AG04450 (cell line): Measurements from ENCODE around the gene KDF1. TPM values are rescaled to one million over a fixed set of nuclear protein-coding genes. Genes with fewer than 3 reads are reported as not detected.

ENCODE experiments used
- CTCF ChIA-PET: fragments of 300-600, 350-600 bp; formaldehyde crosslinking; extraction: SDS; loops from one replicate; lab custom pipeline; 2022; ENCODE audit warnings: antibody characterized with exemption, inconsistent platforms; lab: Charles Lee
- POLR2A ChIA-PET: fragments of 350-600 bp; formaldehyde crosslinking; extraction: SDS; loops from one replicate; lab custom pipeline; 2021; ENCODE audit warnings: antibody characterized with exemption, inconsistent platforms; lab: Yijun Ruan, JAX
- DNase-seq: peaks from one replicate; pipeline ENCODE4 v3.0.0-alpha.2; 2011; ENCODE audit warnings: low read depth, low spot score
- H3K27ac ChIP-seq: one replicate; pipeline ENCODE4 v1.5.1; 2012; ENCODE audit warnings: low read depth, low read length, control low read depth
- H3K27me3 ChIP-seq: one replicate; pipeline ENCODE4 v1.6.0; 2012; ENCODE audit warnings: low read length; ENCODE audit not compliant: control insufficient read depth, insufficient read depth
- H3K4me3 ChIP-seq: 2 replicates; pipeline ENCODE4 v1.5.1; 2011; ENCODE audit warnings: mild to moderate bottlenecking, low read depth, low read length, control low read depth
- H3K9me3 ChIP-seq: 2 replicates; pipeline ENCODE4 v1.5.1; 2012; ENCODE audit warnings: low read length; ENCODE audit not compliant: control insufficient read depth, insufficient read depth
- CTCF ChIP-seq: IDR thresholded peaks from 2 replicates; pipeline ENCODE4 v1.5.1; 2011; ENCODE audit warnings: low read depth, low read length, control low read depth, inconsistent platforms
- polyA plus RNA-seq: library from polyadenylated mRNA; depleted of rRNA; stranded (reverse); fragments of >200 nt; gene quantifications from 2 replicates; pipeline ENCODE4 v1.2.3, GENCODE V29; 2011

Gene KDF1
- polyA plus RNA-seq, 1 experiment = not detected

- ChIA-PET POLR2A (no interaction called here), CTCF (no interaction called here)
- H3K9me3 ChIP-seq = no peaks in the 10 kb centered on the region
- H3K4me3 ChIP-seq = no peak overlapping the region
- no peak for DNase-seq
- no peak overlapping the region for H3K27ac ChIP-seq
- no peak for TF ChIP-seq CTCF
- no peaks in the 10 kb centered on the region for H3K27me3 ChIP-seq
These were observed 5.4 kb upstream of the KDF1 start for GRCh38 chr1:26965628-26966027.

DNA sequence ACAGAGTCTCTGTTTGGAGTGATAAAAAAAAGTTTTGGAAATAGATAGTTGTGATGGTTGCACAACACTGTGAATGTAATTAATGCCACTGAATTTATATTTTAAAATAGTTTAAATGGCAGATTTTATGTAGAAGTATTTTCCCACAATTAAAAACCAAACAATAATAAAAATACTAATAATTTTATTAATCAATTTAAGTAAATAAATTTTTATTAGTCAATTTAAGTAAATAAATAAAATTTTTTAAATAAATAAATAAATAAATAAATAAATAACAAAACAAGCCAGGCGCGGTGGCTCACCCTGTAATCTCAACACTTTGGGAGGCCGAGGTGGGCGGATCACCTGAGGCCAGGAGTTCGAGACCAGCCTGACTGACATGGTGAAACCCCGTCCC is 4.9 kb upstream of the KDF1 start:
- no peak for TF ChIP-seq CTCF
- H3K27me3 ChIP-seq = no peaks in the 10 kb centered on the region
- no peaks in the 10 kb centered on the region for H3K9me3 ChIP-seq
- ChIA-PET CTCF (no interaction called here), POLR2A (no interaction called here)
- DNase-seq = no peak
- H3K27ac ChIP-seq = no peak overlapping the region
- no peak overlapping the region for H3K4me3 ChIP-seq

DNA sequence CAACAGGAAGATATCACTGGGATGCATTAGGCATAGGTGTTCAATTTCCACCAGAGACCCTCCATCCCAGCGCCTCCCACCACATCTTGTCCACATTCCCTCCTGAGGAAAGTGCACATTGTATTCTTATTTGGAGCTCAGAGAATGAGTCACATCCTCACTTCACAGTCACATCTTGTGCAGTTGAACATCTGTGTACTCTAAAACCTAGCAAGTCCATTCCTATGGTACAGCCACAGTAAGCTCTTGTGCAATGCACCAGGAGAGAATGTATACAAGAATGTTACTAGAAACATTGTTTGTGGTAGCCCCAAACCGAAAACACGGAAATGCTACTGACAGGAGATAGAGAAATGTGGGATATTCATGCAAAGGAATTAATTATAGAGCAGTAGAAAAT is 1.6 kb upstream of the KDF1 start:
- H3K9me3 ChIP-seq = no peaks in the 10 kb centered on the region; the same call in 1 of the 2 replicates
- DNase-seq = peak; percentile 91
- peak overlapping the region; percentile 68 for H3K27ac ChIP-seq
- TF ChIP-seq CTCF = no peak
- no peak overlapping the region for H3K4me3 ChIP-seq
- ChIA-PET POLR2A (interaction anchor here (0.5 to 1.6 kb wide), 8 partner anchors 10 to 96 kb away, joined by 3 to 10 read pairs (median 4); partner anchors contain the start of genes GPATCH3, GPN2, NUDC and TENT5B), CTCF (interaction anchor here (2.4 kb wide), 1 partner anchor 36 kb away, joined by 11 read pairs; no protein-coding TSS in a partner anchor)
- peaks cover 13% of the 10 kb centered on the region for H3K27me3 ChIP-seq

DNA sequence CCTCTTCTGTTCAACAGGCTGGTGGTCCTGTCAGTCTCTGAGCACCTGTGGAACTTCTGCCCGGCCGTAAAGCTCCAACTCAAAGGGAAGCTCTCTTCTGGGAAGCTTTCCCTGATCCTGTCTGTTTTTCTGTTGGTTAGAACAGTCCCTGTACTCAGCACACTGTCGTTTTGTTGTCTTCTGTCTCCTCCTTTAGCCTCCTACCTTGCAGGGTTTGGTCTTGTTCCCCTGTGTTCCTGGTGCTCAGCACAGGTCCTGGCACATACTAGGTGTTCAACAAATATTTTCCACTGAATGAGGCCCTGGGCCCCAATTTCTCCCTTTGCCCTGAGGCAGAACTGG is 328 bp upstream of the KDF1 start:
- no peak for DNase-seq
- POLR2A ChIA-PET = interaction anchor here (1.5 kb wide), 1 partner anchor 52 kb away, joined by 6 read pairs; the partner anchor contains the start of gene TENT5B
- CTCF ChIA-PET = interaction anchor here (2.4 kb wide), 1 partner anchor 37 kb away, joined by 11 read pairs; no protein-coding TSS in a partner anchor
- no peak overlapping the region for H3K27ac ChIP-seq
- H3K4me3 ChIP-seq = no peak overlapping the region
- peaks cover 5% of the 10 kb centered on the region for H3K9me3 ChIP-seq
- TF ChIP-seq CTCF = no peak
- peaks cover 13% of the 10 kb centered on the region for H3K27me3 ChIP-seq

GRCh38 chr1:26959270-26959669 is 998 bp downstream of the KDF1 start:
- H3K9me3 ChIP-seq = peaks cover 5% of the 10 kb centered on the region
- ChIA-PET POLR2A (no interaction called here), CTCF (interaction anchor here (0.5 kb wide), 1 partner anchor 73 kb away, joined by 3 read pairs; no protein-coding TSS in a partner anchor)
- H3K4me3 ChIP-seq = no peak overlapping the region
- no peak for TF ChIP-seq CTCF
- no peak overlapping the region for H3K27ac ChIP-seq
- H3K27me3 ChIP-seq = peaks cover 13% of the 10 kb centered on the region
- no peak for DNase-seq
